ENCODE measurements around the gene TRIM41.

GRCh38 chr5:181261320-181262049, 38.4 kb downstream of the TRIM41 start:
- TF ChIP-seq, protein P1, sequence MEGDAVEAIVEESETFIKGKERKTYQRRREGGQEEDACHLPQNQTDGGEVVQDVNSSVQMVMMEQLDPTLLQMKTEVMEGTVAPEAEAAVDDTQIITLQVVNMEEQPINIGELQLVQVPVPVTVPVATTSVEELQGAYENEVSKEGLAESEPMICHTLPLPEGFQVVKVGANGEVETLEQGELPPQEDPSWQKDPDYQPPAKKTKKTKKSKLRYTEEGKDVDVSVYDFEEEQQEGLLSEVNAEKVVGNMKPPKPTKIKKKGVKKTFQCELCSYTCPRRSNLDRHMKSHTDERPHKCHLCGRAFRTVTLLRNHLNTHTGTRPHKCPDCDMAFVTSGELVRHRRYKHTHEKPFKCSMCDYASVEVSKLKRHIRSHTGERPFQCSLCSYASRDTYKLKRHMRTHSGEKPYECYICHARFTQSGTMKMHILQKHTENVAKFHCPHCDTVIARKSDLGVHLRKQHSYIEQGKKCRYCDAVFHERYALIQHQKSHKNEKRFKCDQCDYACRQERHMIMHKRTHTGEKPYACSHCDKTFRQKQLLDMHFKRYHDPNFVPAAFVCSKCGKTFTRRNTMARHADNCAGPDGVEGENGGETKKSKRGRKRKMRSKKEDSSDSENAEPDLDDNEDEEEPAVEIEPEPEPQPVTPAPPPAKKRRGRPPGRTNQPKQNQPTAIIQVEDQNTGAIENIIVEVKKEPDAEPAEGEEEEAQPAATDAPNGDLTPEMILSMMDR (optimal IDR thresholded peaks at IDR 0.05 in 1 of 3, IDR thresholded peaks at IDR 0.05 in 1 of 3, conservative IDR thresholded peaks at IDR 0.05 in 1 of 3; ENCODE audit: extremely low read depth in 1 of 3, insufficient read depth in 2 of 3, low read length in 3 of 3), result no peak
- no peak for TF ChIP-seq EZH2 (IDR thresholded peaks at IDR 0.05; ENCODE audit: low read length)

Data from keratinocyte (primary cell).